ENCODE results near the gene CAMSAP1. TPM values are rescaled to one million over a fixed set of nuclear protein-coding genes. Genes with fewer than 3 reads are reported as not detected.

The CAMSAP1 gene
- total and polyA plus RNA-seq, 9 of the 15 experiments (the other 6 are each of a cell fraction or from before 2014, with no cell fraction given): 1.5 to 28.8 (median 14.3) TPM

DNA sequence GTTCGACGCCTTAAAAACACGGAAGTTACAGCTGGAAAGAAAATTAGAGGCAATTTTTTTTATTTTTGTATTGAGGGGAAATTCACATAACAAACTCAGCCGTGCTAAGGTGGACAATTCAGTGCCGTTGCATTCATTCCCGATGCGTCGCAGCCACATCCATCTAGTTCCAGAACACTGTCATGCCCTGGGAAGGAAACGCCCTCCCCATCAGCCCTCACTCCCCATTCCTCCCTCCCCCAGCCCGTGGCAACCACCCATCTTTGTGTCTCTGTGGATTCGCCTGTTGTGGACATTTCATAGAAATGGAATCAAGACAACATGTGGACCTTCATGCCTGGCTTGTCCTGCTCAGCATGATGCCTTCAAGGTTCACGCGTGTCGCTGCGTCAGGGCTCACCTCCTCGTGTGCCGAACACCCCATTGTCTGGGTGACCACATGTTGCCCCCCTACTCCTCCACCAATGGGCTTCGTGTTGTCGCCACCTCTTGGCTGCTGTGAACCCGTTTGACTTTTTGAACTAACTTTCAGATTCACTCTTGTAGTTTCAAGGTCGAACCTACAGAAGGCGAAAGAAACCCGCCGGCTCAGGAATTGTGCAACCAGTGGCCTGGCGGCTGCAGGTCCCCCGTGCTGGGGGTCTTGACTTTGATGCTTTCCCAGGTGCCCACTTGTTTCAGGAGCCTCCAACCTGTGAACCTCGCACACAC, 17.4 kb upstream of the CAMSAP1 start:
- ChIA-PET CTCF (ENCODE audit: low intra/inter-chr PET ratio) (no interaction called here), POLR2A (interaction anchor here (0.7 to 1.5 kb wide), 3 partner anchors 16 to 28 kb away, joined by 4 to 5 read pairs (median 5); no protein-coding TSS in a partner anchor)
- DNase-seq (ENCODE audit: extremely low read depth in 1 of 4, low spot score in 3 of 4): no peak
- 89% methylated on average over 24 of the region's 27 CpGs for WGBS (ENCODE audit: insufficient coverage, low coverage, missing lambda C conversion rate)
- Histone ChIP-seq H4K20me1 (replicated peaks; ENCODE audit: control insufficient read depth, insufficient read depth, low read length) (peaks cover 23% of the 10 kb centered on the region; the same call in 1 of the 2 replicates), H3K27me3 (ENCODE audit: control insufficient read depth in 2 of 2, insufficient read depth in 2 of 2, low read length in 2 of 2) (no peaks in the 10 kb centered on the region), H3K27ac (ENCODE audit: extremely low read depth, low read depth, low read length) (no peak overlapping the region), H3K79me2 (ENCODE audit: control insufficient read depth, insufficient read depth, low read length) (peaks cover 6% of the 10 kb centered on the region), H3K9me1 (ENCODE audit: control insufficient read depth, insufficient read depth, low read length) (no peaks in the 10 kb centered on the region), H3K4me2 (ENCODE audit: insufficient read depth, low read length) (no peak overlapping the region), H3K9ac (ENCODE audit: insufficient read depth in 1 of 2, low read depth in 2 of 2, low read length in 2 of 2) (no peak overlapping the region), H2AFZ (ENCODE audit: low read depth, low read length) (no peak overlapping the region), H3K9me3 (replicated peaks; ENCODE audit: control insufficient read depth, insufficient read depth, low read depth, low read length) (no peaks in the 10 kb centered on the region; the same call in 1 of the 2 replicates), H3K36me3 (ENCODE audit: control insufficient read depth, insufficient read depth, low read length) (peaks cover 82% of the 10 kb centered on the region; the same call in 2 of the 3 replicates), H3K4me1 (replicated peaks in 1 of 2; ENCODE audit: control insufficient read depth in 2 of 2, insufficient read depth in 2 of 2, low read length in 2 of 2) (peaks cover 0 to 53% of the 10 kb centered on the region in 2 experiments; a peak in 2 of 5 replicates), H3K4me3 (no peak overlapping the region)
- in situ Hi-C loops (cut with MboI) (no loop called here), intact Hi-C loops (cut with micrococcal nuclease) (no loop called here)
- TF ChIP-seq ZNF274 (IDR thresholded peaks at IDR 0.05; ENCODE audit: borderline replicate concordance, low read depth, low read length) (no peak), RBM22 (IDR thresholded peaks at IDR 0.05; ENCODE audit: low read depth, low read length, poor library complexity, severe bottlenecking) (peak; percentile 14), SUPT5H (IDR thresholded peaks at IDR 0.05) (0 out of 2 replicates have a peak, but pooled peaks have one; percentile 28), BRF1 (IDR thresholded peaks at IDR 0.05; ENCODE audit: borderline replicate concordance, extremely low read depth, insufficient read length) (no peak), ZBTB33 (CRISPR knock-in tag; IDR thresholded peaks at IDR 0.05) (peak; percentile 96), RAD21 (CRISPR knock-in tag; conservative IDR thresholded peaks at IDR 0.05 in 1 of 2, IDR thresholded peaks at IDR 0.05 in 1 of 2) (0 out of 4 replicates have a peak, but pooled peaks of 1 of the 2 experiments have one; percentile 15), CEBPB (tag; IDR thresholded peaks at IDR 0.05) (peak; percentile 68)
- TF ChIP-seq, protein P1, sequence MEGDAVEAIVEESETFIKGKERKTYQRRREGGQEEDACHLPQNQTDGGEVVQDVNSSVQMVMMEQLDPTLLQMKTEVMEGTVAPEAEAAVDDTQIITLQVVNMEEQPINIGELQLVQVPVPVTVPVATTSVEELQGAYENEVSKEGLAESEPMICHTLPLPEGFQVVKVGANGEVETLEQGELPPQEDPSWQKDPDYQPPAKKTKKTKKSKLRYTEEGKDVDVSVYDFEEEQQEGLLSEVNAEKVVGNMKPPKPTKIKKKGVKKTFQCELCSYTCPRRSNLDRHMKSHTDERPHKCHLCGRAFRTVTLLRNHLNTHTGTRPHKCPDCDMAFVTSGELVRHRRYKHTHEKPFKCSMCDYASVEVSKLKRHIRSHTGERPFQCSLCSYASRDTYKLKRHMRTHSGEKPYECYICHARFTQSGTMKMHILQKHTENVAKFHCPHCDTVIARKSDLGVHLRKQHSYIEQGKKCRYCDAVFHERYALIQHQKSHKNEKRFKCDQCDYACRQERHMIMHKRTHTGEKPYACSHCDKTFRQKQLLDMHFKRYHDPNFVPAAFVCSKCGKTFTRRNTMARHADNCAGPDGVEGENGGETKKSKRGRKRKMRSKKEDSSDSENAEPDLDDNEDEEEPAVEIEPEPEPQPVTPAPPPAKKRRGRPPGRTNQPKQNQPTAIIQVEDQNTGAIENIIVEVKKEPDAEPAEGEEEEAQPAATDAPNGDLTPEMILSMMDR (IDR thresholded peaks at IDR 0.05 in 2 of 3, conservative IDR thresholded peaks at IDR 0.05 in 1 of 3; ENCODE audit: insufficient read depth in 2 of 3, low read depth in 1 of 3, low read length in 3 of 3): peak in 2 of 3 experiments; percentile 19 to 36; a peak in 2 of 6 replicates
- no peak for ATAC-seq
- no TSS peak for BruUV-seq (replicated peaks)
- FAIRE-seq: no peak
